Smooth muscle cell (in vitro differentiated cells): ENCODE data around the gene YJEFN3. TPM values are rescaled to one million over a fixed set of nuclear protein-coding genes. Genes with fewer than 3 reads are reported as not detected.

ENCODE experiments used
- DNase-seq: peaks from one replicate; lab custom pipeline; 2025; ENCODE audit not compliant: unreplicated experiment; lab: John Stamatoyannopoulos, UW
- H2AFZ ChIP-seq: fragments of 200-600 bp; sonication (generic); 2 replicates; pipeline ENCODE4 v1.6.0; 2016; ENCODE audit warnings: antibody characterized with exemption, low read depth, mild to moderate bottlenecking
- H3F3A ChIP-seq: fragments of 200-600 bp; sonication (generic); 2 replicates; pipeline ENCODE4 v1.6.0; 2017; ENCODE audit warnings: antibody characterized with exemption, low read depth
- H3K27ac ChIP-seq: fragments of 200-600 bp; sonication (generic); 2 replicates; pipeline ENCODE4 v1.5.1; 2016; ENCODE audit warnings: low read depth, mild to moderate bottlenecking
- H3K27me3 ChIP-seq: fragments of 200-600 bp; sonication (generic); 2 replicates; pipeline ENCODE4 v1.6.1; 2016; ENCODE audit warnings: low read depth, mild to moderate bottlenecking
- H3K36me3 ChIP-seq: fragments of 200-600 bp; sonication (generic); 2 replicates; pipeline ENCODE4 v1.5.1; 2016; ENCODE audit warnings: low read depth
- H3K4me1 ChIP-seq: fragments of 200-600 bp; sonication (generic); 2 replicates; pipeline ENCODE4 v1.5.1; 2016; ENCODE audit warnings: low read depth
- H3K4me2 ChIP-seq: fragments of 200-600 bp; sonication (generic); 2 replicates; pipeline ENCODE4 v1.6.0; 2016; ENCODE audit warnings: mild to moderate bottlenecking
- H3K4me3 ChIP-seq: fragments of 200-600 bp; sonication (generic); 2 replicates; pipeline ENCODE4 v1.5.1; 2016; ENCODE audit warnings: mild to moderate bottlenecking
- H3K79me2 ChIP-seq: fragments of 200-600 bp; sonication (generic); 2 replicates; pipeline ENCODE4 v1.6.0; 2016; ENCODE audit warnings: low read depth, mild to moderate bottlenecking
- H3K9ac ChIP-seq: fragments of 200-600 bp; sonication (generic); 2 replicates; pipeline ENCODE4 v1.6.0; 2016; ENCODE audit warnings: low read depth
- H3K9me3 ChIP-seq: fragments of 200-600 bp; sonication (generic); replicated peaks from 2 replicates; pipeline ENCODE4 v1.5.1; 2016; ENCODE audit warnings: low read depth
- H4K20me1 ChIP-seq: fragments of 200-600 bp; sonication (generic); 2 replicates; pipeline ENCODE4 v1.6.0; 2016; ENCODE audit warnings: low read depth
- CTCF ChIP-seq: fragments of 200-600 bp; sonication (generic); IDR thresholded peaks from 2 replicates; pipeline ENCODE4 v1.5.1; 2017; ENCODE audit warnings: borderline replicate concordance, mild to moderate bottlenecking, antibody characterized with exemption; ENCODE audit not compliant: insufficient read depth, poor library complexity, severe bottlenecking
- WGBS: methylation state at CpG from one replicate; pipeline ENCODE4 v1.1.7; 2016; ENCODE audit warnings: low lambda C conversion rate; 5-methylcytosine and 5-hydroxymethylcytosine counted together
- polyA plus RNA-seq: library from polyadenylated mRNA; unstranded; fragments of >200 nt; fragmentation: Nextera tagmentation; extraction: Ambion mirVana; gene quantifications from 2 replicates; pipeline ENCODE4 v1.2.1, GENCODE V29; 2016
- total RNA-seq: library from RNA; depleted of rRNA; stranded (reverse); fragments of >200 nt; gene quantifications from 2 replicates; pipeline ENCODE4 v1.2.3, GENCODE V29; 2014

The YJEFN3 gene
- total and polyA plus RNA-seq, 2 experiments from 2014 or later: 2.2 to 5.8 TPM

GRCh38 chr19:19514215-19514657 lies 14.5 kb upstream of the YJEFN3 start:
- Histone ChIP-seq H3K4me1 (peaks cover 9% of the 10 kb centered on the region), H3K36me3 (no peaks in the 10 kb centered on the region), H3K9me3 (no peaks in the 10 kb centered on the region), H3F3A (no peaks in the 10 kb centered on the region), H3K27ac (no peak overlapping the region), H3K79me2 (peaks cover 32% of the 10 kb centered on the region), H3K9ac (no peak overlapping the region), H2AFZ (no peak overlapping the region), H3K4me3 (no peak overlapping the region), H3K4me2 (no peak overlapping the region), H3K27me3 (no peaks in the 10 kb centered on the region), H4K20me1 (peaks cover 11% of the 10 kb centered on the region)
- no peak for TF ChIP-seq CTCF
- 97% methylated on average over 40 of the region's 46 CpGs for WGBS
- DNase-seq: no peak

- Histone ChIP-seq H3K27ac (peak within 1 kb of the TSS; percentile 17), H3K36me3 (no peaks in the 10 kb centered on the region), H3F3A (no peaks in the 10 kb centered on the region), H3K27me3 (no peaks in the 10 kb centered on the region), H3K4me1 (peaks cover 9% of the 10 kb centered on the region), H3K4me2 (peak within 1 kb of the TSS; percentile 98), H3K9me3 (no peaks in the 10 kb centered on the region), H3K4me3 (peak within 1 kb of the TSS; percentile 87), H2AFZ (peak within 1 kb of the TSS; percentile 56), H3K9ac (peak within 1 kb of the TSS; percentile 75), H3K79me2 (peaks cover 39% of the 10 kb centered on the region), H4K20me1 (peaks cover 20% of the 10 kb centered on the region)
- 98% methylated on average over 59 of the region's 74 CpGs for WGBS
- TF ChIP-seq CTCF: no peak
- DNase-seq: no peak
Measured at GRCh38 chr19:19514881-19515641, 13.7 kb upstream of the YJEFN3 start, which contains the start of gene TSSK6. TSSK6 (minus strand) TSS chr19:19515548; CDS start chr19:19515427, 121 bp downstream.

- Histone ChIP-seq H3K4me3 (peak within 1 kb of the TSS; percentile 87), H3K9ac (peak within 1 kb of the TSS; percentile 75), H3F3A (no peaks in the 10 kb centered on the region), H4K20me1 (peaks cover 26% of the 10 kb centered on the region), H3K9me3 (no peaks in the 10 kb centered on the region), H3K79me2 (peaks cover 47% of the 10 kb centered on the region), H2AFZ (peak within 1 kb of the TSS; percentile 56), H3K27me3 (no peaks in the 10 kb centered on the region), H3K4me1 (peaks cover 9% of the 10 kb centered on the region), H3K36me3 (no peaks in the 10 kb centered on the region), H3K27ac (peak within 1 kb of the TSS; percentile 17), H3K4me2 (peak within 1 kb of the TSS; percentile 98)
- DNase-seq: peak; percentile 56
- no peak for TF ChIP-seq CTCF
- WGBS: 9% methylated on average over 61 of the region's 61 CpGs
Measured at GRCh38 chr19:19515642-19516519, 12.8 kb upstream of the YJEFN3 start, which contains the start of gene NDUFA13. NDUFA13 (plus strand) TSS chr19:19516225; CDS start chr19:19516239, 14 bp downstream.
